ENCODE data around the gene IER2.
A peak's percentile ranks its signal among the peaks of the same experiment; 100 is the strongest.

The IER2 gene, protein sequence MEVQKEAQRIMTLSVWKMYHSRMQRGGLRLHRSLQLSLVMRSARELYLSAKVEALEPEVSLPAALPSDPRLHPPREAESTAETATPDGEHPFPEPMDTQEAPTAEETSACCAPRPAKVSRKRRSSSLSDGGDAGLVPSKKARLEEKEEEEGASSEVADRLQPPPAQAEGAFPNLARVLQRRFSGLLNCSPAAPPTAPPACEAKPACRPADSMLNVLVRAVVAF

GRCh38 chr19:13150187-13150930 lies at the start of gene IER2, which contains the start of gene STX10:
TSS of gene IER2 (plus strand) at chr19:13150411. CDS start at chr19:13153187, 2,776 bp downstream.
TSS of gene STX10 (minus strand) at chr19:13150375. CDS start at chr19:13150173, 202 bp downstream.
- DNase-seq (ENCODE audit: low read depth): peak; percentile 83

DNA sequence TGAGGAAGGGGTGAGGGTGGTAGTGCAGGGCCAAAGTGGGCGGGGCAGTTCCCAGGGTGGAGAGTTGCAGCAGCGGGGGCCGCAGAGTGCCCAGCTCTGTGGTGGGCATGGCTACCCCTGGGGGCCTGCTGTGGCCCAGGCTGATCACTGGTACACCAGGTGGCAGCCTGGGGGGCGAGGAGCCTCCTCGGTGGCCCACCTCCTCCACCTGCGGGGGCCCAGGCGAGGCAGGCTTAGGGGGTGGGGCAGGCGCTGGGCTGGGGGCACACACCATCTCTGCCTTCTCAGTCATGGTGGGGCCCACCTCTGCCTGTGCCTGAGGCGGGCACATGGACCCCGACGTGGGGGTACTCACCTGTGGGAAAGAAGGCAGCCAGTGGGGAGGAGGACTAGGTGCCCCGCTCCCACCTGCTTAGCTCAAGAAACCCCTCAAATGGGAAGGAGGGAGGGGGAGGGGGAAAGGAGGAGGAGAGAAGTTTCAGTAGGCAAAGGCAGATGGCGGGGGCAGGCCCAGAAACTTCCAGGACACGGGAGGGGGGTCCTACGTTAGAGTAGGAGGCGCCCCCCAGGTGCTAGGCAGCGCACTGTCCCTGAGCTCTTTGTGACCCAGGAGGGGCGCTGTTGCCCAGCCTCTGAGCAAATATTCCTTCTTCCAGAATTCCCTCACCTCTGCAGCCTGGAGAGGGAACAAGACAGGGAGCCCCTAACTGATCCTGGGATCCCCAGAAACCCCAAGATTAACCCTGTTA lies 49.2 kb upstream of the IER2 start:
- DNase-seq (ENCODE audit: low read depth): no peak

DNA sequence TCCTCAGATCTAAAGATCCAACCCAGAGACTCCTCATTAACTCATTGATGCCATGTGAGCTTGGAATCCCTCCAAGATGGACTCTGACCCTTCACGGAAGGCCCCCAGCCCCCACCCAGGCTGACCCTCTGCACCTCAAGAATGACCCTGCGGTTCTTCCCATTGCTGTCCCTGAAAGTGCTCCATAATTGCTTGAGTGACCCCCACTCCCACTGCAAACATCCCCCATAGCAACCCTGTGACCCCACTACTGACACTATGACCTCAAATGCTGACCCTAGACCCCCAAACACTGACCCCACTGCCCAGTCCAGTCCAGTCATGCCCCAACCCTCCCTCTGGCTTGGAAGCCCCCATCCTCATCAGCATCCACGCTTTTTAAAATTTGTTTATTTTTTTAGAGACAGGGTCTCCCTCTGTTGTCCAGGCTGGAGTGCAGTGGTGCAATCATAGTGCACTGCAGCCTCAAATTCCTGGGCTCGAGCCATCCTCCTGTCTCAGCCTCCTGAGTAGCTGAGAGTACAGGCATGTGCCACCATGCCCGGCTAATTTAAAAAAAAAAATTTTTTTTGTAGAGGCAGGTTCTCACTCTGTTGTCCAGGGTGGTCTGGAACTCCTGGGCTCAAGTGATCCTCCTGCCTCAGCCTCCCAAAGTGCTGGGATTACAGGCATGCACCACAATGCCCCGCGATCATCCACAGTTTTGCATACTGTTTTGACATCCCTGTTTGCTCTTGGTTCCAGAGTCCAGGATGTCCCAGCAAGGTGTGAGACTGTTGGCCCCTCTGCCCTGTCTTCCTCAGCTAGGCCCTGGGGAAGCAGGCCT lies 48.4 kb upstream of the IER2 start:
- no peak for DNase-seq (ENCODE audit: low read depth)

DNA sequence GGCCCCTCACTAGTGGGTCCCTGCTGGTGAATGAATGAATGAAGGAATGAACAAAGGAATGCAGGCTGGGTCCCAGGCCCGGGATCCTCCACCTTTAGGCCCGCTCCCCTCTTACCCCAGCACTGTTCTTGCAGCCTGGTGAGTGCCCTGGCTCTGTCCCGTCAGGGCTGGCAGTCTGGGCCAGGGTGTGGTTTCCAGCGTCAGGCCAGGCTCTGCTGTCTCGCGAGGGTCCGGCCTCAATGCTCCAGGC lies 47.9 kb upstream of the IER2 start:
- no peak for DNase-seq (ENCODE audit: low read depth)

GRCh38 chr19:13102666-13103580 lies 47.3 kb upstream of the IER2 start, which contains the start of gene LYL1:
TSS of gene LYL1 (minus strand) at chr19:13102858. CDS start at chr19:13101171, 1,687 bp downstream.
- DNase-seq (ENCODE audit: low read depth): no peak

DNA sequence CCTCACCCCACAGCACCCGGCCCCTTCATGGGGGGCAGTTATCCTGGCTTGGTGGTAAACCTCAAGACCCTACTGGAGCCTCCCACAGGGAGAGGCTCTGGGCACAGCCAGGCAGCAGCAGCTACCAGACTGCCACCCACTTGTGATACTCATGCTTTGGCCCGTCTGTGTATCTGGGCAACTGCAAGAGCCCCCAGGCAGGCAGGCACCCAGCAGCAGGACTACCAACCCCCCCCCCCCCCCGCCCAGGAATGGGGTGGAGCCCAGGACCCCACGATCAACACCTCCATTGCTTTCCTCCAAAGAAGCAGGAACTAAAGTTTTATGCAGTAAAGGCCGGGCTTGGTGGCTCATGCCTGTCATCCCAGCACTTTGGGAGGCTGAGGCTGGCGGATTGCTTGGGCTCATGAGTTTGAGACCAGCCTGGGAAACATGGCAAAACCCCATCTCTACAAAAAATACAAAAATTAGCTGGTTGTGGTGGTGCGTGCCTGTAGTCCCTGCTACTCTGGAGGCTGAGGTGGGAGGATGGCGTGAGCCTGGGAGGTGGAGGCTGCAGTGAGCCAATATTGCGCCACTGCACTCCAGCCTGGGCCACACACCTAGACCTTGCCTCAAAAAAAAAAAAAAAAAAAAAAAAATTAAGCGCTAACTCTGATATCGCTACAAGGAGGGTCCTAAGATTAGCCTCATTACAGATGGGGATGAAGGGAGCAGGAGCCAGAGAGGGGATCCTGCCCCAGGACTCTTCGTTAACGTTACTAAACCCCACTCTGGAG lies 46.4 kb upstream of the IER2 start:
- no peak for DNase-seq (ENCODE audit: low read depth)

DNA sequence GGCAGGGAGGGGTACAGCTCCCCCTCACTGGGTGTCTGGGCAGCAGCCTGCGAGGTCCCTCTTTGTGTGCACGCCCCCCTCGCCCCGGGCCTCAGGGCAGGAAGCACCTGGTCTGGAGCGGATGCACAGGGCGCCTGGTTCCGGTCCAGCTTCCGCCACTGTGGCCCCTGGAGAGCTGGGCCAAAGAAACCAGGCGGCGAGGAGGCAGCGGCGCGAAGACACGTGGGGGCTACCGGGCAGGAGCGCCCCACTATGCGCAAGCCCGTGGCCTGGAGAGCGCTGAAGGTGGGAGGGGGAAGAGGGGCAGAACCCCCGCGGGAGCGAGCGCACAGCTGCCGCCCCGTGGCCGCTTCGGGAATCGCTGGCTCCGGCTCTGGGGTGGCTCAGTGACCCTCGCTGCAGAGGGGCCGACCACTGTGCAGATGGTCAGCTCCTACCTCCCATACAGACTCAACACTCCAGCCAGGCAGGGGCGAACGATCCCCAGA lies 45.8 kb upstream of the IER2 start:
- DNase-seq (ENCODE audit: low read depth): no peak

DNA sequence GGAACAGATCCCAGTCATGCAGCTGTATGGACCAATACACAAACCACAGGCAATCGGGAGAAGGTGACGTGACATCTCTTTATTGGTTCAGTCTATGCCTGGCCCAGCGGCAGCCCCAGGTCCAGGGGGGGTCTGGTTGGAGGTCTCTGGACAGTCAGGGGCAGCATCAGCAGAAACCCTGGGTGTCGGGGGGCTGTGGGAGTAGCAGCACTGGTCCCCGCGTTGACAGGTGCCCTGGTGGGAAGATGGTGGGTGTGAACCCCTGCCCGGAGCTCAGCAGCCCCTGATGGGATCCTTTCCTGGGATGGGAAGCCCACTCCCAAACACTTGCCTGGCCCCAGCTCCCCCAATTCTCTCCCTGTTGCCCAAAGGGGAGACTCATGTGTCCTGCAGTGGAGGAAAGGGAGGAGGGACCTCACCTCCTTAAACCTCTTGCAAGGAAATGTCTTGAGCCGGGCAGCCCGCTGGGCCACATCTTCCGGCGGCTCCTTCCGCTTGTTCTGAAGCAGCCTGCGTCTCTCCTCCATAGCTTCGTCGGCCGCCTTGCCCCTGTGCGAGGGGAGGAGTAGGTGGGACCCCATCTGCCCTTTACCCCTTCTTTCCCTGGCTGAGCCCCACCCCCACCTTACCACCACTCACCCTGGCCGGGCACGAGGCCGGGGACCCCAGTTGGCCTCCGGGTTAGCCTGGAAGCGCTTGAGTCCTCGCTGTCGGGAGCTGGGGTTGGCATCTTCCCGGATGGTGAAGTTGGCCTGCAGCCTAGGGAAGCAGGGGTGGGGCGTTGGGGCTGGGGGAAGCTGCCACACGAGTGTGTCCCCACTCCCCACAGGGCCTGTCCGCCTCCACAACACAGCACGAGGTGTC lies 45.1 kb upstream of the IER2 start:
- no peak for DNase-seq (ENCODE audit: low read depth)

DNA sequence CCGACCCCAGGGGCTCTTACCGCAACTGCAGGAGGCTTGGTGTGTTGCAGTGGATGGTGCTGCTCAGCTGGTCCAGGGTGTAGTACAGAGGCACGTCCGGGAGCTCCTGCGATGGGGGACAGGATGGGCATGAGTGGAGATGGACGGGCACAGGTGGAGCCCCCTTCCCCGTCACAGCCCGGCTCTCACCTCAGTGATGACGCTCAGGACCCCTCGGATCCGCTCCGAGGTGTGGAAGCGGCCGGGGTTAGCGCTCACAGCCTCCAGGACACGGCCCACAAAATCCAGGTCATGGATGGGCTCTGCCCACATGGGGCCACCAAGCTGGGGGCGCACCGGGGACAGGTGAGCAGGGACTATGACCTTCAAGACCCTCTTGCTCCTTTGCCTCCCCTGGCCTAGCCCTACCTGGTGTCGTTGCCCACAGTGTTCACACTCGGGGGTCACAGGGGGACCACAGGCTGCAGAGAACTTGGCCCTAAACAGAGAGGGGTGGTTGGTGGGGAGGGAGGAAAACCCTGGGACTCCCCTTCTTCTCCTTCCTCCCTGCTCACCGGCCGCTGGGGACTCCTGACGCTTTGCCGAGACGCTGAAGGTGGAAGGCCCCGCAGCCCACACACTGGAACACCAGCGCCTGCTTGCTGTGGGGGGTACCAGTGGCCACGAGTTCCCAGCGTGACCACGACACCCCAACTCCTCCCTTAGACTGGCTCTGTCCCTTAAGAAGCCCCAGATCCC lies 40.7 kb upstream of the IER2 start:
- no peak for DNase-seq (ENCODE audit: low read depth)

DNA sequence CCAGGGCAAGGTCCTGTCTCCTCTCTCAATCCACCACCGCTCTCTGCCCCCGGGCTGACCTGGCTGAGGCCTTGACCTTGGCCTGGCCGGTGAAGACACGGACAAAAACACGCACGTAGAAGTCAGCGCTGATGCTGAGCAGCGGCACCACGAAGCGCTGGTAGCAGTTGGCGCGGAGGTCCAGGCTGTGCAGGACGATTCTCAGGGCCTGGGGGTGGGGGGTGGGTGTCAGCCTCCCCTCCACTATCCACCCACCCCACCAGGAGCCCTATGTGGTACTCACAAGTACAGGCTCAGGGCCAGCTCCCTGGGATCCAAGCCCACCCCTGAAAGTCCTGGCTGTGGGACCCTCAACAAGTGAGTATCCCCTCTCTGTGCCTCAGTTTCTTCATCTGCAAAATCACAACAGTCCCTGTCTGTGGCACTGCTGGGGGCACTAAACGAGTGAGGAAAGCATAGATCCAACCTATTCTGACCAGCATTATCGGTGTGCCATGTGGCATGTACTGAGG lies 40.1 kb upstream of the IER2 start:
- no peak for DNase-seq (ENCODE audit: low read depth)

DNA sequence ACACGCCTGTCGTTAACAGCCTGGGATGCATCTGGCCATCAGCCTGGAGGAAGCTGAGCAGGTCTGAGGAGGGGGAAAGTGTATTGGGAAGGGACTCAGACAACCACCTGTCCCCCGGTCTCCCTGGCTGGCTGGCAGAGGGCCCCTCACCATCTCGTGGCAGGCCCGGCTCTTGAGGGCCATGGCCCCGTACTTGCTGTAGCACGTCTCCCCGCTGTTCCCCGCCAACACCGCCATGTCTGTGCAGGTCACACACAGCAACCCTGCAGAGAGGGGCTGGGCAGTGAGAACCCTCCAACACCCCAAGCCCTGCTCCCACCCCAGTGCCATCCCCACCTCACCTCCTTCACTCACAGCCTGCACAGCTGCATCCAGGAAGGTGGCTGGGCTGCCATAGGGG lies 37.7 kb upstream of the IER2 start:
- no peak for DNase-seq (ENCODE audit: low read depth)

DNA sequence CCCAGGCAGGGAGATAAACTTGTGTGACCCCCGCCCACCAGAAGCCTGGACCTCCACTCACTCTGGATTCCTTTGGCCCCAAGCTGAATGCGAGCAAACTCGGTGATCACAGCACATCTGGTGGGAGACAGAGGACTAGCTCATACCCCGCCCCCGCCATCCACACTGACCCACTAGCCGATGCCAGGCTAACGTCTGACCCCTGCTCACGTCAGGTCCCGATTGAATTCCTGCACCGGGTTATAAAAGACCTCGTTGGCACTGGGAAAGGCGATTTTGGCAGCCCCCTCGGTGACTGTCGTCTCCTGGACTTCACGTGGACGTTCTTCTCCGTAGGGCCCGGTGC lies 34.3 kb upstream of the IER2 start:
- DNase-seq (ENCODE audit: low read depth): no peak

DNA sequence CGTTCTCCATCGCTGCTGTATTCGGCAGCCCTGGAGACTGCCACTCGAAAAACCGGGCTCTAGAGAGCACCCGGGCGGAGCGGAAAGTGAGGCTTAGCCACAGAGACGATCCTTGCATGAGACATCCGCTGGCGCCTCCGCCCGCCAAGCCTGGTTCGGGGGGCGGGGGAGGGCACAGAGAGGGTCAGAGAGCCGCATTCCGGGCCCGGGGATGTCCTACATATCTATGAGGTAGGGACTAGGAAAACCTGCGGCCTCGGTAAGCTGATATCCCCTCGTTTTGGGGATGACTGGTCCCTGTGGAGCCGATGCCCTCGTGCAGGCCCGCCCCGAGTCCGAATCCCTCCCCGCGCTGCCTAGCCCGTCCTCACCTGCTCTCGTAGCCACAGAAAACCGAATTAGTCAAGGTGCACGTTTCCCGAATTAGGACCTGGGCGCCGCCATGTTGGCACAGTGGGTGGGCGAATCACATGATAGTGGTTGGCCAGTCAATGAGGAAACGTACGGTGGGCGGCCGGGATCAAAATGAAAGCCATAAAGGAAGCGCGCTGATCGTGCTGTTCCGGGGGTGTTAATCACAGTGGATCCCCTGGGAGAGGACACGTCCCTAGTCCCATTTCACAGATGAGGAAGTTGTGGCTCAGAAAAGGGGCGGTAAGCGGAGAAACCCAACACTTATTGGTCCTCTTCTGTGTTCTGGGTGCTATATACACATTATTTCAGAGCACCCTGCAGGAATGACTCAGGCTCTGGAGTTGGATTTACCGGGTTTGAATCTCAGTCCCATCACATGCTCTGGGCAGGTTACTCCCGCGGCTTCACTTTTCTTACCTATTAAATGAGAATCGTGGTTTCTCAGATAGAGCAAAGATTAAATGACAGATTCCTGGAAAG lies 33.7 kb upstream of the IER2 start, which contains the start of gene TRMT1:
TSS of gene TRMT1 (minus strand) at position 459 of the 894 bp plus-strand sequence. CDS start at position 118, 341 bp downstream.
- peak; percentile 87 for DNase-seq (ENCODE audit: low read depth)

- DNase-seq (ENCODE audit: low read depth): no peak
Observed at GRCh38 chr19:13117176-13117771, 32.9 kb upstream of the IER2 start.

DNA sequence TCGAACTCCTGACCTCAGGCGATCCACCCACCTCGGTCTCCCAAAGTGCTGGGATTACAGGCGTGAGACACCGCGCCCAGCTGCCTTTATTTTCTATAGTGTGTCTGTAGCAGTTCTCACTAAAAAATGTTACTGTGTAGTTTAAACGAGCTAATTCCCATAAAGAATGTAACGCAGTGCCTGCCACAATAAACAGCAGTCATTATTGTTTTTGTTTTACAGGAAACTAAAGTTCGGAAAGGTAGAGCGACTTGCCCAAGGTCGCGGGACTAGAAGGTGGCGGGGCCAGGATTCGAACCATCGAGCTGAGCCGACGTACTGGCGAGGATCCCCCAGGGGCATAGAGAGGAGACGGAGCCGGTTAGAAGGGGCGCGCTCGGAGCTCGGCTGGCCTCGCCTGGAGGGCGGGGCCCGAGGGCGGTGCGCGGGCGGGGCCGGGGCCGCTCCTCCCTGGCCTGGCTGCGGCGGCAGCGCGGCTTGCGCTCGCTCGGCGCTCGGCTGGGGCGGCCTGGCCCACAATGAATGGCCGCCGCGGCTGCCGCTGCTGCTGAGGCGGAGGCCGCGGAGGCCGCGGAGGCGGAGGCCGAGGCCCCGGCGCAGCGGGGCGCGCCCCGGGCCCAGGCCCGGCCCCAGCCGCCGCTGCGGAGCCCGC lies 32.3 kb upstream of the IER2 start, which contains the start of gene NACC1:
TSS of gene NACC1 (plus strand) at position 493 of the 652 bp plus-strand sequence. CDS start 16,944 bp downstream, outside the sequence.
- peak; percentile 70 for DNase-seq (ENCODE audit: low read depth)

All from stimulated activated CD8-positive, alpha-beta memory T cell treated with anti-CD3 and anti-CD28 coated beads, Interleukin-7, amount 100 ng/mL, for 24 hours (primary cell).